Subcutaneous adipose tissue (tissue), 4 donors: Measurements from ENCODE around the gene FCN2. TPM values are rescaled to one million over a fixed set of nuclear protein-coding genes. Genes with fewer than 3 reads are reported as not detected.

Experiments
- CTCF ChIP-seq: fragments of 450-650 bp; IDR thresholded peaks from one replicate; pipeline ENCODE4 v1.5.1; 2016; ENCODE audit warnings: low read depth, mild to moderate bottlenecking, control low read depth, antibody characterized with exemption, moderate library complexity
- total RNA-seq, 4 donors: library from RNA; depleted of rRNA; stranded (reverse); fragments of >200 nt; gene quantifications; one replicate each; pipeline ENCODE4 v1.1.0, GENCODE V29; 2016

FCN2 gene
- total RNA-seq, 4 donors from 2014 or later = 1.3 to 9.8 (median 2.5) TPM

- TF ChIP-seq CTCF = no peak
These were observed 6.6 kb downstream of the FCN2 start for GRCh38 chr9:134887219-134887618.

GRCh38 chr9:134887686-134888602 lies 7.3 kb downstream of the FCN2 start:
- TF ChIP-seq CTCF = no peak

GRCh38 chr9:134888603-134889190 lies 8.1 kb downstream of the FCN2 start:
- no peak for TF ChIP-seq CTCF

DNA sequence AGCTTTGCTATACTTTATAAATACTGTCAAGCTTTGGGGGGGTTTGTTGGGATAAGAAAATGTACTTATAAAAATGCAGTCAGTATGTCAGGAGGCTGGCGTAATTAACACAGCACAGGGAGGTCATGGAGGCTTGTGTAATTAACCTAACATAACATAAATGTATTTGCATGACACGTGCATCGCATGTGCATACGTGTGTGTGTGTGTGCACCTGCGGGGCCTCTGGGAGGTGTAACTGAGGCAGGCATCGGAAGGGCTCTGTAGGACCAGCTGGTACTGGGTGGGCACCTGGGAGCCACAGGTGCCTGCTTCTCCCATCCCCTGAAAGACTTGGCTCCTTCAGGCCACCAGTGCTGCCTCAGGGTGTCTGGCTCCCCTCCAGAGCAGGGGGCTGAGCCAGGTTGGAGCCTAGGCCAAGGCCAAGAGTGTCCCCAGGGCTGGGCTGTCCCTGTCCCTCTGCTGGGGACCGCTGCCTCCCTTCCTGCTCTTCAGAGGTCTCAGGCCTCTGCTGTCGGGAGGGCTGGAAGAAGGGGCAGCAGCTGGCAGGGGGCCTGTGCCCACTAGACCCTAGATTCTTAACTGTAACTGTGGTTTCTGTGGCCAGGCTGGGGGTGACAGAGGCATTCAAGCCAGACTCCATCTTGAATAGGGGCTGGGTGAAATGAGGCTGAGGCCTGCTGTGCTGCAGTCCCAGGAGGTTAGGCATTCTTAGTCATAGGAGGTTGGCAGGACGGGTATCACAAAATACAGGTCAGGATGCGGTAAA lies 9.0 kb downstream of the FCN2 start:
- no peak for TF ChIP-seq CTCF

- no peak for TF ChIP-seq CTCF
These were observed 9.5 kb downstream of the FCN2 start for GRCh38 chr9:134890155-134890495.

DNA sequence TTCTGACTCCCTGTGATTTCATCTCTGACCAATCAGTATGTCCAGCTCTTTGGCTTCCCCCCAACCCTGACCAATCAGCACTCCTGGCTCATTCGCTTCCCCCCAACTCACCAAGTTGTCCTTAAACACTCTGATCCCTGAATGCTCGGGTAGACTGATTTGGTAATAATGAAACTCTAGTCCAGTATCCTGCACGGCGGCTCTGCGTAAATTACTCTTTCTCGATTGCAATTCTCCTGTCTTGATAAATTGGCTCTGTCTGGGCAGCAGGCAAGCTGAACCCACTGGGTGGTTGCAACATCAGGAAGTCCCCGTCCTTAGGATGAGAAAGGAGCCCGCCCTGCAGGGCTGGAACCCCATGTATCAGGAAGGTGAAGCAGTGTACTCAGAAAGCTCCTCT lies 10.4 kb downstream of the FCN2 start:
- TF ChIP-seq CTCF = no peak

DNA sequence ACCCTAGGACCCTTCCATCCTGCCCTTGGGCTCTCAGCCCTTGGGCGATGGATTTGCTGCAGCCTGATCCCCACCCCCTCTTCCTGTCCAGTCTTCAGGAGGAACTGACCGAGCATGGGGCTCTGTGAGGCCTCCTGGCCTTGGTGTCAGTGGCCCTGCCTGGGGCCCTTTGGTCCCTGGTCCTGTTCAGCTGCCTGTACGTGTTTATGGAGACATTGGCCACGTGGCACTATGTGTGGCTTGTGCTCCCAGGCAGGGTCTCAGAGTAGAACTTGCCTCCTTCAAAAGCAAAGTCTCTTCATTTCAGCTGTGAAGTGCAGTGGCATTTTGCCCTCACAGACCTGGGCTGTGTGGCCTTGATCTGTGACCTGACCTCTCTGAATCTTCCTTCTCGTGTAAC lies 11.1 kb downstream of the FCN2 start:
- no peak for TF ChIP-seq CTCF
